NCI-H524 treated with DMSO at 0.1 percent for 48 hours (cell line): ENCODE measurements around the gene IGHMBP2.
A peak's percentile ranks its signal among the peaks of the same experiment; 100 is the strongest.

Source experiments
- DNase-seq: peaks from one replicate; lab custom pipeline; 2025; lab: John Stamatoyannopoulos, UW

Gene IGHMBP2

GRCh38 chr11:68939583-68940555, 36.2 kb downstream of the IGHMBP2 start:
- DNase-seq: no peak

- no peak for DNase-seq
These were observed 37.1 kb downstream of the IGHMBP2 start for GRCh38 chr11:68940651-68941323.

- no peak for DNase-seq
These were observed 37.8 kb downstream of the IGHMBP2 start for GRCh38 chr11:68941324-68942094.

- DNase-seq: no peak
These were observed 38.5 kb downstream of the IGHMBP2 start for GRCh38 chr11:68942095-68942620.

GRCh38 chr11:68942751-68943271, 39.1 kb downstream of the IGHMBP2 start:
- no peak for DNase-seq

- no peak for DNase-seq
These were observed 42.9 kb downstream of the IGHMBP2 start for GRCh38 chr11:68946416-68947090.

GRCh38 chr11:68947151-68947550, 43.5 kb downstream of the IGHMBP2 start:
- DNase-seq: no peak

- DNase-seq: no peak
These were observed 44.8 kb downstream of the IGHMBP2 start for GRCh38 chr11:68948496-68948895.

GRCh38 chr11:68948935-68949334, 45.2 kb downstream of the IGHMBP2 start:
- no peak for DNase-seq

GRCh38 chr11:68950270-68950669, 46.6 kb downstream of the IGHMBP2 start:
- no peak for DNase-seq

GRCh38 chr11:68950762-68951161, 47.1 kb downstream of the IGHMBP2 start:
- no peak for DNase-seq

- no peak for DNase-seq
These were observed 51.3 kb downstream of the IGHMBP2 start for GRCh38 chr11:68954836-68955606.

GRCh38 chr11:68955607-68955958, 51.9 kb downstream of the IGHMBP2 start:
- no peak for DNase-seq

GRCh38 chr11:68956142-68956541, 52.5 kb downstream of the IGHMBP2 start:
- no peak for DNase-seq

GRCh38 chr11:68956547-68957254, 53.0 kb downstream of the IGHMBP2 start:
- no peak for DNase-seq

- no peak for DNase-seq
These were observed 54.5 kb downstream of the IGHMBP2 start for GRCh38 chr11:68958211-68958610.

GRCh38 chr11:68959465-68960293, 56.0 kb downstream of the IGHMBP2 start:
- peak; percentile 62 for DNase-seq

GRCh38 chr11:68960294-68961071, 56.8 kb downstream of the IGHMBP2 start:
- DNase-seq: no peak
